Central memory CD8-positive, alpha-beta T cell (primary cell): ENCODE measurements around the gene SLC37A3.
"Not testable (repeated sequence)": the region's sequence is repeated elsewhere in the genome, so short reads cannot be mapped to it uniquely, and the experiment has no call there.

Experiments used
- ATAC-seq: fragments of 150-1000 bp; cut with Tn5 transposase; replicated peaks from 2 replicates; pipeline ENCODE4 v1.10.0; 2022; ENCODE audit warnings: mild to moderate bottlenecking, moderate FRiP score, moderate number of reproducible peaks; ENCODE audit not compliant: poor library complexity, severe bottlenecking; ENCODE audit errors: extremely low read depth
- DNase-seq, 2 donors: peaks; one replicate each; pipeline ENCODE4 v3.0.0; 2021; ENCODE audit warnings: low spot score in 2 of 2
- H3K27ac Mint-ChIP-seq: one replicate; pipeline ENCODE4 v1.8.0; 2022; ENCODE audit warnings: low read depth, mild to moderate bottlenecking, moderate library complexity, mixed read lengths
- H3K27me3 Mint-ChIP-seq: one replicate; pipeline ENCODE4 v1.8.0; 2022; ENCODE audit warnings: mixed read lengths
- H3K36me3 Mint-ChIP-seq: one replicate; pipeline ENCODE4 v1.8.0; 2022; ENCODE audit warnings: mild to moderate bottlenecking, moderate library complexity, mixed read lengths; ENCODE audit not compliant: insufficient read depth
- H3K4me1 Mint-ChIP-seq: one replicate; pipeline ENCODE4 v1.8.0; 2022; ENCODE audit warnings: mixed read lengths
- H3K4me3 Mint-ChIP-seq: one replicate; pipeline ENCODE4 v1.8.0; 2022; ENCODE audit warnings: mild to moderate bottlenecking, moderate library complexity, mixed read lengths
- H3K9me3 Mint-ChIP-seq: one replicate; pipeline ENCODE4 v1.8.0; 2022; ENCODE audit warnings: mixed read lengths

Gene SLC37A3

DNA sequence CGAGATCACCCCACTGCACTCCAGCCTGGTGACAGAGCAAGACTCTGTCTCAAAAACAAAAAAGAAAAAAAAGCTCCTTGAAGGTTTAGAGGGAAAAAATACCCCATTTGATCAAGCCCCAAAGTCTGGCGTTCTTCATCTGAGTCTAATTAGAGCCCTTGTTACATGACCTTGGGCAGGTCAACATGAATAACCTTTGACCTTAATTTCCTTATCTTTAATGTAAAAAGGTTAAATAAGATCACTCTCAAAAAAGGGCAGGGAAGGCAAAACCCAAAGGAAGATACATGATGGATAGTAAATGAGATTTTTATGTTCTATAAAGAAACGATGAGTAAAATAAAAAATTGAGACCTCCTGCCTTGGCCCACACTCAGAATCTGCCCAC is 40.3 kb downstream of the SLC37A3 start:
- no peaks in the 10 kb centered on the region for H3K27me3 Mint-ChIP-seq
- H3K4me1 Mint-ChIP-seq, result peaks cover 25% of the 10 kb centered on the region
- H3K4me3 Mint-ChIP-seq, result peak overlapping the region; percentile 83
- no peak for ATAC-seq
- peak overlapping the region; percentile 89 for H3K27ac Mint-ChIP-seq
- DNase-seq, result no peak
- H3K9me3 Mint-ChIP-seq, result no peaks in the 10 kb centered on the region
- H3K36me3 Mint-ChIP-seq, result peaks cover 22% of the 10 kb centered on the region

GRCh38 chr7:140350056-140350455 is 48.3 kb downstream of the SLC37A3 start:
- H3K27me3 Mint-ChIP-seq, result no peaks in the 10 kb centered on the region
- H3K27ac Mint-ChIP-seq, result no peak overlapping the region
- peaks cover 37% of the 10 kb centered on the region for H3K36me3 Mint-ChIP-seq
- DNase-seq (no peak), ATAC-seq (no peak)
- H3K9me3 Mint-ChIP-seq, result no peaks in the 10 kb centered on the region
- no peak overlapping the region for H3K4me3 Mint-ChIP-seq
- H3K4me1 Mint-ChIP-seq, result no peaks in the 10 kb centered on the region

DNA sequence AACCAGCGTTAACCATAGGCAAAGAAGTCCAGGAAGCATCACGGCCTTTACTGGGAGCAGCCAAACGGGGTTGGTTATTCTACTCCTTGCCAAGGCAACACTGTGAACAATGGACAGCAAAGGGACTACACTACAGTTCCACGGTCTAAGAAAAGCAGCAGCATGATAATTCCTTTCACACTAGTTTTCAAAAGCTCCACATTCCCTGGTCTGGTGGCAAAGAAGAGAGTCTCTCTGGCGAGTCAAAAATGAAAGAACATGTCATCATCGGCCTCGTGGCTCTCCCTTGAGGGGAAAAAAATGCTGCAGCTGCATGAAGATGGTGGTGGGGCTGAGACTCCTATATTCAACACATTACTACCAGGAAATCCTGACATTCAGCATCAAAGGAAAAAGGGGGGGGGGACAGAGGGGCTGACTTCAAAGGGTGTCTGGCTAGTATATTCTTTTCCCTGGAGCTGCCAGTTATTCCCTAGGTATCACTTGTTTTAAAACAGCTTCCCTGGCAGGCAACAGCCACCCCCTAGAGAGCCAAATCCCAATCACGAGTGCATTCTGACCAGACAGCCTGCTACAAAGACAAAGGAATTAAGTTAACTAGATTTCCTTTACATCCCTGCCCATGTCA is 49.1 kb downstream of the SLC37A3 start:
- no peaks in the 10 kb centered on the region for H3K4me1 Mint-ChIP-seq
- no peak for DNase-seq
- H3K27me3 Mint-ChIP-seq, result no peaks in the 10 kb centered on the region
- no peak overlapping the region for H3K27ac Mint-ChIP-seq
- no peak overlapping the region for H3K4me3 Mint-ChIP-seq
- H3K36me3 Mint-ChIP-seq, result peaks cover 35% of the 10 kb centered on the region
- no peak for ATAC-seq
- H3K9me3 Mint-ChIP-seq, result no peaks in the 10 kb centered on the region

DNA sequence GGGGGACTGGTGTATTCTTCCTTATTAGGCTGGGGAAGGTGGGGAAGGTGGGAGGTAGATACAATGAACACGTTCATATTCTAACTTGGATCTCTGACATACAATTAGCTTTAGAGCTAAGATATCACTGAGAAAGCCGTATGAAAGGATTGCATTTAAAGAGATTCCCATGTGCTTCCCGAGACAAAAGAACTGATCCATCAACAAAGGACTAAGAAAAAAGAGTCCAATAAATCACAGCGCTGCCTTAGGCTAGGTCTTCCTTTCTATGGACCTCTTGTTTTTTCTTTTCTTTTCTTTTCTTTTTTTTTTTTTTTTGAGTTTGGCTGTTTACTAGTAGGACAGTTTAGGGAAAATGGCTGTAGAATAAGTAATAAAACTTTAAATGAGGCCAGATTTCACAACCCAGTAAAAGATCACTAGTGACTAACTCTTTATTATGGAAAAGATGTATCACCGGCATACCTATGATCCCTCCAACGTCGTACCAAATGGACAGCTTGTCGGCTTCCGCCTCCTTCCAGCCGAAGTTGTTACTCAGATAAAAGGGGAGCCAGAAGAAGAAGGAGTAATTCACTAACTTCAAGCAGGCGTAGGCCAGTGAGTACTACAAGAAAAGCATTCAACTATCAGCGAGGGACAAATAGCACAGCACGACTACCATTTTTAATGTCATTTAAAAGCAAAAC is 50.0 kb downstream of the SLC37A3 start:
- Mint-ChIP-seq H3K27ac (no peak overlapping the region), H3K36me3 (peaks cover 35% of the 10 kb centered on the region)
- no peak for DNase-seq

GRCh38 chr7:140347218-140347617 is 51.1 kb downstream of the SLC37A3 start:
- H3K36me3 Mint-ChIP-seq, result peaks cover 34% of the 10 kb centered on the region
- no peak for ATAC-seq
- no peaks in the 10 kb centered on the region for H3K9me3 Mint-ChIP-seq
- DNase-seq, result no peak
- no peak overlapping the region for H3K4me3 Mint-ChIP-seq
- no peaks in the 10 kb centered on the region for H3K4me1 Mint-ChIP-seq
- no peak overlapping the region for H3K27ac Mint-ChIP-seq
- H3K27me3 Mint-ChIP-seq, result no peaks in the 10 kb centered on the region

More for the DNA sequence above, 50.0 kb downstream of the SLC37A3 start:
- ATAC-seq, result no peak
- Mint-ChIP-seq H3K4me1 (no peaks in the 10 kb centered on the region), H3K27me3 (no peaks in the 10 kb centered on the region), H3K4me3 (no peak overlapping the region), H3K9me3 (no peaks in the 10 kb centered on the region)

DNA sequence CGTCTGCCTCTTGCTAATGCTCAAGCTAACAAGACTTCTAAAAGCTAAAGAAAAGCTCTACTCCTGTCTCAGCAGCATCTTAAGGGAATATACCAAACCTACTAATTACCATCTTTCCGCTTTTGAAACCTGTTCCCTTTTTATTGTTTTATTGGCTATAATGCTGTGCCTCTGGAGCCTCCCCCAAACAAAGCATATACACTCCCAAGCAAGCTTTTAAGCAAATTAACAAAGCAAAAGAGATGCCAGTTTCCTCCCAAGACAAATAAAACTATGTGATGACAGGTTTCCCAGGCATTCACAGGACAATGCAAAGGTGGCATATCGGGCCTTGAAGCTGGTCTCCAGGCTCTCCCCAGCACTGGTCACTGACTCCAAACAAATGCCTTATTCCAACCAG is 52.9 kb downstream of the SLC37A3 start:
- Mint-ChIP-seq H3K27me3 (no peaks in the 10 kb centered on the region), H3K9me3 (no peaks in the 10 kb centered on the region), H3K4me1 (no peaks in the 10 kb centered on the region), H3K4me3 (no peak overlapping the region), H3K27ac (no peak overlapping the region), H3K36me3 (peaks cover 32% of the 10 kb centered on the region)
- no peak for DNase-seq
- ATAC-seq, result no peak

- ATAC-seq (no peak), DNase-seq (no peak)
- Mint-ChIP-seq H3K36me3 (peaks cover 29% of the 10 kb centered on the region), H3K4me3 (no peak overlapping the region), H3K4me1 (no peaks in the 10 kb centered on the region), H3K27me3 (no peaks in the 10 kb centered on the region), H3K9me3 (no peaks in the 10 kb centered on the region), H3K27ac (peak overlapping the region; percentile 30)
These were observed 55.4 kb downstream of the SLC37A3 start for GRCh38 chr7:140342727-140343514.

GRCh38 chr7:140338959-140339358 is 59.4 kb downstream of the SLC37A3 start:
- not testable (repeated sequence) for H3K4me3 Mint-ChIP-seq, H3K27ac Mint-ChIP-seq, H3K4me1 Mint-ChIP-seq, DNase-seq, ATAC-seq, H3K27me3 Mint-ChIP-seq, H3K9me3 Mint-ChIP-seq
- H3K36me3 Mint-ChIP-seq, result peaks cover 29% of the 10 kb centered on the region

GRCh38 chr7:140334341-140335057 is 63.8 kb downstream of the SLC37A3 start:
- Mint-ChIP-seq H3K36me3 (peaks cover 10% of the 10 kb centered on the region), H3K9me3 (no peaks in the 10 kb centered on the region), H3K27me3 (no peaks in the 10 kb centered on the region), H3K27ac (no peak overlapping the region), H3K4me1 (no peaks in the 10 kb centered on the region), H3K4me3 (no peak overlapping the region)
- ATAC-seq (no peak), DNase-seq (no peak)

GRCh38 chr7:140333686-140334085 is 64.6 kb downstream of the SLC37A3 start:
- Mint-ChIP-seq H3K27ac (no peak overlapping the region), H3K4me1 (no peaks in the 10 kb centered on the region), H3K9me3 (no peaks in the 10 kb centered on the region), H3K27me3 (no peaks in the 10 kb centered on the region), H3K36me3 (peaks cover 10% of the 10 kb centered on the region), H3K4me3 (no peak overlapping the region)
- ATAC-seq (no peak), DNase-seq (no peak)

GRCh38 chr7:140333223-140333622 is 65.1 kb downstream of the SLC37A3 start:
- Mint-ChIP-seq H3K9me3 (no peaks in the 10 kb centered on the region), H3K4me3 (no peak overlapping the region), H3K27me3 (no peaks in the 10 kb centered on the region), H3K36me3 (peaks cover 10% of the 10 kb centered on the region), H3K4me1 (no peaks in the 10 kb centered on the region), H3K27ac (no peak overlapping the region)
- ATAC-seq (no peak), DNase-seq (no peak)

DNA sequence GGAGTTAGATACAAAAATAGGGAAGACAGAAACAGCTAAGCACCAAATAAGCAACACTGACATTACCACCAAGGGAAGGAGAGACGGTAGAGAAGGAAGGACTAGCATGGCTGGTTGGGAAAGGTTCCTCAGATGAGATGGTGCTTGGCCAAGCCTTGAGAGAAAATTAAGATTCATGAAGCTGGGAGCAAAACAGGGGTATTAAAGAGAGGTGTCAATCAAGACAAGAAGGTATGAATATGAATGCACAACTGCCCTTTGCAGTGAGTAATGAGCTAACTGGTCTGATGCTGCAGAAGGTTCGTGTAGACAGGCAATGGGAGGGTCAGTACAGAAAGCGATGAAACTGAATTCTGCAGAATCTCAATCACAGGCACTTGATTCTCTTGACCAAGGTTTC is 67.7 kb downstream of the SLC37A3 start:
- no peak for DNase-seq
- Mint-ChIP-seq H3K27ac (no peak overlapping the region), H3K4me1 (no peaks in the 10 kb centered on the region), H3K36me3 (peaks cover 2% of the 10 kb centered on the region), H3K4me3 (no peak overlapping the region), H3K27me3 (no peaks in the 10 kb centered on the region), H3K9me3 (no peaks in the 10 kb centered on the region)
- no peak for ATAC-seq
